Suppressor macrophage treated with lipopolysaccharide for 1 hour (primary cell): ENCODE data around the gene UTP11.
A peak's percentile ranks its signal among the peaks of the same experiment; 100 is the strongest.
"Not testable (repeated sequence)": the region's sequence is repeated elsewhere in the genome, so short reads cannot be mapped to it uniquely, and the experiment has no call there.

Source experiments
- DNase-seq, 3 donors: peaks; one replicate each; pipeline ENCODE4 v3.0.0-alpha.2; 2020 to 2022

UTP11 gene, protein sequence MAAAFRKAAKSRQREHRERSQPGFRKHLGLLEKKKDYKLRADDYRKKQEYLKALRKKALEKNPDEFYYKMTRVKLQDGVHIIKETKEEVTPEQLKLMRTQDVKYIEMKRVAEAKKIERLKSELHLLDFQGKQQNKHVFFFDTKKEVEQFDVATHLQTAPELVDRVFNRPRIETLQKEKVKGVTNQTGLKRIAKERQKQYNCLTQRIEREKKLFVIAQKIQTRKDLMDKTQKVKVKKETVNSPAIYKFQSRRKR

DNA sequence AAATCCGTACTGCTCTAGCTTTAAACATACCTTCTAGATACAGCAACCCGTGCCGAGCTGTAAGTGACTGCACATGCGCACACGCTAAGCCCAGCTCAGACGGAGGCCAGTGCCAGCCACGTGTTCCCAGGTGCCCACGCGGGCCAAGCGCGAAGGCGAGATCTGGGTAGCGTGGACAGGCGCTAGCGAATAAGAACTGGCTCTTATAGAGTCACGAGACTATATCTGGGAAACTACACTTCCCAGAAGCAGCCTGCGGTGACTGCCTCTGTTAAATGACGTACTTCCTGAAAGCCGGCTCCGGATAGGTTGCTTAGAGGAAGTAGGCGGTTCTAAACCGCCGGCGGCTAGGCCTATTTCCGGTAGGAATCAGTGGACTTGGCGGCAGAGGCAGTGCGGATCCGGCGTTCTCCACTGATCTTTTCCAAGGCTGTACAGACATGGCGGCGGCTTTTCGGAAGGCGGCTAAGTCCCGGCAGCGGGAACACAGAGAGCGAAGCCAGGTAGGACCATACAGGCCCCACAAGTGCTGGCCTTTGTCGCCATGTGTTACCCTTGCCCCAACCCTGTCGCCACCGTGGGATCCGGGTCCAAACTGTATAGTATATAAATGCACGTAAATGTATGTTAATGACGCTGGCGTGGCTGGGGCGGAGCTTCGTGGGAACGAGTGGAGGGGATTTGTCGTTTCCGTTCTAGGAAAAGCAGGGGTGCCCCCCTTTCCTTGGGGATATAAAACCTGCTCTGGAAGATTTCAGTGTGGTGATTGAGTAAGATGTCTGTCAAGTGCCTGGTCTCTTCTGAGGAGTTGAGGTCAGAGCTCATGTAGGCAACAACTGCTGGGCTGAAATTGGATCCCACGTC, at the start of gene UTP11:
TSS of gene UTP11 (plus strand) at position 372 of the 864 bp plus-strand sequence. CDS start at position 441, 69 bp downstream.
- DNase-seq: peak; percentile 95 to 99 (median 97)

DNA sequence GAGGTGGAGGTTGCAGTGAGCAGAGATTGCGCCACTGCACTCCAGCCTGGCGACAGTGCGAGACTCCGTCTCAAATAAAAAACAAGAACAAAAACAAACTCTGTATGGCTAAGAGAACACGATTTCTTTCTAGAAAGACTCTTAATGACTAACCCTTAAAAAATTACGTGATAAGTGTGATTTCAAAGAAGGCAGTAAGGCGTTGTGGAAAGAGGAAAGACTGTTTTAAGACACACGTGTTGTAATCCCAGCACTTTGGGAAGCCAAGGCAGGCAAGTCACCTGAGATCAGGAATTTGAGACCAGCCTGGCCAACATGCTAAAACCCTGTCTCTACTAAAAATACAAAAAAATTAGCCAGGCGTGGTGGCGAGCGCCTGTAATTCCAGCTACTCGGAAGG, 48.4 kb upstream of the UTP11 start:
- not testable (repeated sequence) for DNase-seq

DNA sequence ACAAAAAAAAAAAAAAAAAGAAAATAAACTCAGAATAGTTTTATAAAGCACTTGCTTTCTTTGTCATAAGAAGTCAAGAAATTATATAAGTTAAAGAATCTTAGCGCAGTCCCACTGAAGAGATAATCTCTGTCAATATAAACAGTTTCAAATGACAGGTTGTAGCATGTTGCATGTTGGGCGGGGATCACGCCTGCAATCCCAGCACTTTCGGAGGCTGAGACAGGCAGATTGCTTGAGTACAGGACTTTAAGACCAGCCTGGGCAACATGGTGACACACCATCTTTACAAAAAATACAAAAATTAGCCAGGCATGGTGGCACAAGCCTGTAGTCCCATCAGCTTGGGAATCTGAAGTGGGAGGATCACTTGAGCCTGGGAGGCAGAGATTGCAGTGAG, 47.2 kb upstream of the UTP11 start:
- no peak for DNase-seq

DNA sequence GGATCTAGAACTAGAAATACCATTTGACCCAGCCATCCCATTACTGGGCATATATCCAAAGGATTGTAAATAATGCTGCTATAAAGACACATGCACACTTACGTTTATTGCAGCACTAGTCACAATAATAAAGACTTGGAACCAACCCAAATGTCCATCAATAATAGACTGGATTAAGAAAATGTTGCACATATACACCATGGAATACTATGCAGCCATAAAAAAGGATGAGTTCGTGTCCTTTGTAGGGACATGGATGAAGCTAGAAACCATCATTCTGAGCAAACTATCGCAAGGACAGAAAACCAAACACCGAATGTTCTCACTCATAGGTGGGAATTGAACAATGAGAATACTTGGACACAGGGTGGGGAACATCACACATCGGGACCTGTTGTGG, 38.9 kb upstream of the UTP11 start:
- not testable (repeated sequence) for DNase-seq

DNA sequence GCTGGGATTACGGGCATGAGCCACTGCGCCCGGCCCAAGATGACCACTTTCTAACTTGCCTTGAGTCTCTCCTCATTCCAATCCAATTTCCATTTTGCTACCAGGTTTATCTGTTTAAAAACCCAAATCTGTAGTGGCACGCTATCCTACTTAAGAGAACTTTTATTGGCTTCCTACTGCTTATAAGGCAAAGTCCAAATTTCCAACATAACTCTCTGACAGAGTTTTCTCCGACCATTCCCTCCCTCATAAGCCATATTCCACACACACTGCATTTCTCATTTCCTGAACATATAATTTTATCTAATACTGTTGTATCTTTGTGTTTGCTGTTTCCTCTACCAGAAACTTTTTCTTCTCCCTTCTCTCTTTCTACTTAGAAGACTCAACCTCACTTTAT, 38.0 kb upstream of the UTP11 start:
- DNase-seq: no peak

DNA sequence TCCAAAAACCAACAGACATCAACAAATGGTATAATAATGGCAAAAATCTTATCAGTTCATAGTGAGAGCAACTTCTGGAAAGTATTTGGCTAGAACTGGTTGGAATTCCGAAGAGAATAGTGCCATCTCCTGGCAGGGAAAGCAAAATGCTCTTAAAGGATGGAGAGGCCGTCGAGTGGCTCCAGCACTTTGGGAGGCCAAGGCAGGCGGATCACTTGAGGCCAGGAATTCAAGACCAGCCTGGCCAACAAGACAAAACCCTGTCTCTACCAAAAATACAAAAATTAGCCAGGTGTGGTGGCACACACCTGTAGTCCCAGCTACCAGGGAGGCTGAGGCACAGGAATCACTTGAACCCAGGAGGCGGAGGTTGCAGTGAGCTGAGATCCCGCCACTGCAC, 37.5 kb upstream of the UTP11 start:
- peak; percentile 56 to 67 (median 63) for DNase-seq

DNA sequence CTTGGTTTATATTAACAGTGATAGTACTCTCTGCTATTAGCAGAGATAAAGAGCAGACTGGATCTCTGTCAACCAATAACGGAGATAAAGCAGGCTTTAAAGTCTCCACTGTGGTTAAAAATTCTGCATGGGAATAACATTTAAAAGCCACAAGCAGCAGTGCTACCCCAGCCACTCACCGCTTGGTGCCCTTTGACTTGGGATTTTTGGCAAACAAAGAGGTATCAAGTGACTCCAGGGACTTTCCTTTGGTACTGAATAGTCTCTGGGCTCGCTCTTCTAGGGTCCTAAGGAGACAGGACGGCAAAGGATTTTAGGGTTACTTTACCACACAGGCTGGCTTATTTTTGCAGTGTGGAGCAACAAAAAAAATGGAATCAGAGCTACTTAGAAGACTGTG, 34.0 kb upstream of the UTP11 start:
- DNase-seq: no peak

DNA sequence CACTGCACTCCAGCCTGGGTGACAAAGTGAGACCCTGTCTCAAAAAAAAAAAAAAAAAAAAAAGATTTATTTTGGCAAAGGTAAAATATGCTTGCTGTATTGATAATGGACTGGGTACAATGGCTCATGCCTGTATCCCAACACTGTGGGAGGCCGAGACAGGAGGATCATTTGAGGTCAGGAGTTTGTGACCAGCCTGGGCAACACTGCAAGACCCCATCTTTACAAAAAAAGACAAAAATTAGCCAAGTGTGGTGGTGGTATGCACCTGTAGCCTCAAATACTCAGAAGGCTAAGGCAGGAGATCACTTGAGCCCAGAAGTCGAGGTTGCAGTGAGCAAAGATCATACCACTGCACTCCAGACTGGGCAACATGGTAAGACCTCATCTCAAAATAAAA, 29.0 kb upstream of the UTP11 start:
- no peak for DNase-seq

DNA sequence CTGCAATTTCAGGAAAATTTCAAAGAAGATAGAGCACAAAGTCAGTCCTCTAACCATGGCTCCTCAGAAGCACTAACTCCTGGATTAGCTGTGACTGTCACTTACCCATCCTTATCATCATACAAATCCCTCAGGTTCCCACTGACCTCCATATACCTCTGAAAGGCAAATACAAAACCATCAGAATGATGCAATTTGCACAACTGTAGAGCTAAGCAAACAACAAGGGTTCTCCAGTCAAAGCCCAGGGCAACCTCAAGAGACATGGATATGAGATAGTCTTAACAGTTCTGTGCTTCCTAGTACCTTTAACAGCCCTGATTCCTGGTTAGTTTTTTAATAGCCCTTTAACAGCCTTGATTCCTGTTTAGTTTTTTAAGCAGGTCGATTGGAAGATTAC, 24.9 kb upstream of the UTP11 start:
- DNase-seq: no peak

DNA sequence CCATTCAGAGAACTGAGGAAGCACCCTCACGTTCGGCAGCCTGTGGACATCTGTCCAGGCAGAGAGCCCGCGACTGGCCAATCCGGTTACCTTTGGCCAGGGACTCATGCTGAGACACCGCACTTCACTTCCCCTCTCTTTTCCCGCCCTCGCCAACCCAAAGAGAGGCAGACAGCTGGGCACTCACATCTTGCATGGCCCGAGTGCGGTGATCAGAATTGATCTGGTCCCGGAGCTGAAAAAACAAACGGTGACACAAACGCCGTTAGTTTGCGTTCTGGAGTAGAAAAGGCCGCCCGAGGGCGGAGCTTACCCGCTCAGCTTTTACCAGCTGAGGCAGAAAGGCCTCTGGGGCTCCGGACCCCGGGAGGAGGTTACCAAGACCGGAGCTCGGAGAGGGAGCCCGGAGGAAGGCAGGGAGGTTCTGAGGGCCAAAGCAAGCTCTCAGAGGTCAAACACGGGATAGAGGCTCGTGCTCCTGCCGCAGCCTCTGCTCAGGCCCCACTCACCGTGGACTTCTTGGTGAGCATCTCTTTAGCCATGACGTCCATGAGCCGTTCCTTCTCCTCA, 23.1 kb upstream of the UTP11 start:
- DNase-seq: peak; percentile 54 to 70 (median 64)

DNA sequence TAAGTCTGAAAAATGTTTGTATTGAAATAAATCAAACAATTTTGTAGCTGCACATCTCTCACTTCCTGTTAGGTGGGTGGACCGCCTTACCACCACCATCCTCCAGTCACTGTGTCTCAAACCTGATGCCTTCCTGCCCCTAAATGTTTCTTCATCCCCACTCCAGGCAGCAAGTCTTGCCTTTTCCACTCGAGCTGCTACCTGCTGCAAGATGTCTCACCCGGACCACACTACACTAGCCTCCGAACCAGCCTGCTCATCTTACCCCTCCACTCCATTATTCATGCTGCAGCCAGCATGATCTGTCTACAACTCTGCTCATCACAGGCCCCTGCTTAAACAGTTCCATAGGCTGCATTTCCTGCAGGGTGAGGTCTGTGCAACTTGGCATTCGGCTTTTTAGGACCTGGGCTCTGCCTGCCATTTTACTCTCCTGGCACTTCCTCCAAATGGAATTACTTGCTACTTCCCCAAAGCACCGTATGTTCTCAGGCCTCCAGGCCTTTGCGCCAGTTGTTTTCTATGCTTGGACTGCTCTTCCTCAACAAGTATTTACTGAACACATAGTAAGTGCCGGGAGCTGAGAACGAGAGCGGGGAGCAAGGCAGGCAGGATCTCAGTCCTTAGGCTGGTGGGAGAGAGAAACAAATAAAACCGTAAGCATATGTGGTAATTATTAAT, 17.5 kb upstream of the UTP11 start:
- DNase-seq: peak; percentile 36 to 50 (median 36)

DNA sequence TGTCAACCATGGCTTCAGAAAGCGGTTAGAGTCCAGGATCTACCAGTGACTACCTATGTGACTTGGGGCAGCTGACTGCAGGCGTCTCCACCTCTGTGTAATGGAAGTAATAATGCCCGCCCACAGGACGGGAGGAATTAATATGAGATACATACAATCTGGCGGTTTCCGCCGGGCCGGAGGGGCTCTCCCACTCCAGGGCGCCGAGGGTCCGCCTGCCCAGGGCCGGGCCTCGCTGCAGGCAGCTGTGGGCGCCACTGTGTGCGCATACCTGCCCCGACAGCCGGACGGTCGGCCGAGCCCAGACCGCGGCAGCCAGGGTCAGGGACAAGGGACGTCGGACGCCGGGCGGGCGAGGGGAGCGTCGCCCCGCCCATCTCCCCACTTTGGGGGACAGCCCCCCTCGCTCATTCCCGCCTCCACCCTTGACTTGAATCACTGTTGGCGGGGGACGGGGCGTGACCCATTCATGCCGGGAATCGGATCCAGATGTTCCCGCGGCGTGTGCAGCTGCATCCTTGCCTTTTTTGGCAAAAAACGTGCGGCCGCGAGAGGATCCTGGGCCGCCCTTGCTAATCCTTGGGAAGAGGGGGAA, 16.7 kb upstream of the UTP11 start:
- peak; percentile 43 to 80 (median 63) for DNase-seq

DNA sequence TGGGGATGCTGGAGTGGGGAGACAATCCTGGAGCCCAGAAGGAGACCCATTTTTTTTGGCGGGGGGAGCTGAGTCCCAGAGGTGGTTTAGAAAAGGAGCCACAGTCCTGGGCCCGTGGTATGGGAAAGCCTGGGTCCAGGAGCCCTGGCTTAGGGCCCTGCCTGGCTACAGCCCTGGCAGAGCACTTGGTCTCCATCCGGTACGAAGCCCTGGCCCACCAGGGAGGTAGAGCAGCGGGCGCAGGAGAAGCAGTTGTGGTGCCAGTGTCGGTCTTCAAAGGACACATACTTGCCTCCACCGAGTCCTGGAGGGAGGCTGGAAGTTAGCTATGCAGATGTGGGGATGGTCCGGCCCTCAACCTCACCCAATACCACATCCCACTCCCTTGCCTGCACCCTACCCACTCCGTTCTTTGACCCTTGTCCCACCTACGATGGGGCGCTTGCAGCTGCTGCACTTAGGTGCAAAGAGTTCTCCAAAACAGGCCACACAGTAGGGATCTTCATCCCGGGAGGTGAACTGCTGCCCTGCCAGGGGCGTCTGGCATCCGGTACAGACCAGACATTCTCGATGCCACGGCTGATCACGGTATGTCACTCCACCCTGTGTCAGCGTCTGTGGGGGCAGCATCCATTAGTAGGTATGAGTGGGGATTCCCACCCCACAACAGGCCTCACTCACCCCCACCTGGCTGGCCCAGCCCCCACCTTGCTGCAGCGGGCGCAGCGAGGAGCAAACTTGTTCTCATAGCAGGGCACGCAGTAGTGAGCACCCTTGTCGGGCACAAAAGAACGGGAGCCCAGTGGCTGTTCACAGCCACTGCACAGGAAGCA, 15.1 kb upstream of the UTP11 start:
- DNase-seq: no peak

DNA sequence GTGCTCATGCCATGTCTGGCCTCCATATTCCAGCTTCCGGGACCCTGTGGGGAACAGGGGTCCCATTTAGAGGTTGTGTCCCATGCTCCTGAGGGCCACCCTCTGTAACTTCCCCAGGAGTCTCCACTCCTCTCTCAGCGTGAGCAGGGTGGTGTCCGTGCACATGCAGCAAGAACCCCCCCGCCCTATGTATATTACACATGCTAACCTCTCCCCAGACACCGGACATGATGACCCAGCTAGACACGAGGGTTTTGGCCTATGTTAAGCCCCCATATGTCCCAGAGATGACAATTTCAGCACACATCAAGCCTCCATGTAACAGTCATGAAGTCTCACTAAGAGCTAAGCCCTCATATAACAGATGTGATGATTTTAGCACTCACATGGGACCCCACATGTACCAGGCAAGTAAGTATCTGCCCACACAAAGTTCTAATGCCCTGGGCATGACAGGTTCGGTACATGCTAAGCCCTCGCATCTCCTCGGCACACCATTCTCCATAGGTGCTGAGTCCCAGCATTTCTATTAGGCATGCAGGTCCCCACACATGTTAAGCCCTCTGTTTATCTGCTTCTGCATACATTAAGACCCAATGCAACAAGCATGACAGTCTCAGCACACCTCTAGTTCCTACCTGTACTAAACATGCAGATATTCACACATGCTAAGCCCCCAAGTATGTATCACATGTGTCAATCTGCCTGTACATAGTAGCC, 14.3 kb upstream of the UTP11 start:
- DNase-seq: no peak

DNA sequence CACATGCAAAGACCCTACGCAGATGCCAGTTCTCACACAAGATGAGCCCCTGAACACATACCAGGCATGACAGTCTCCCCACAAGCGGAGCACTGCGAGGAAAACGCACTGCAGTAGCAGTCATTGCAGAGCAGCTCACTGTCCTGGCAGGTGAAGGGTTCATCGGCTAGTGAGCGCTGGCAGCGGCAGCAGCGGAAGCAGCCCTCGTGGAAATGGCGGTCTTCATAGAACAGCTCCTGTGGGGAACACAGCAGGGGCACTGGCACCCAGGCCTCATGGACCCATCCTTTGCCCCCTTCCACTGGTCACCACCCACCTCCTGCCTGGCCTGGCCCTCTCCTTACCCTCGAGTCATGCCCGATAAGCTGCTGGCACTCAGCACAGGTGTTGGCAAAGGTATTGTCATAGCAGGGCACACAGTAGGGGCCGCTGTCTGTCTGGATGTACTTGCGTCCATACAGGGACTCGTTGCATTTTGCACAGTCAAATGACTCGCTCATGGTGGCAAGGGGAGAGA, 13.6 kb upstream of the UTP11 start:
- no peak for DNase-seq

DNA sequence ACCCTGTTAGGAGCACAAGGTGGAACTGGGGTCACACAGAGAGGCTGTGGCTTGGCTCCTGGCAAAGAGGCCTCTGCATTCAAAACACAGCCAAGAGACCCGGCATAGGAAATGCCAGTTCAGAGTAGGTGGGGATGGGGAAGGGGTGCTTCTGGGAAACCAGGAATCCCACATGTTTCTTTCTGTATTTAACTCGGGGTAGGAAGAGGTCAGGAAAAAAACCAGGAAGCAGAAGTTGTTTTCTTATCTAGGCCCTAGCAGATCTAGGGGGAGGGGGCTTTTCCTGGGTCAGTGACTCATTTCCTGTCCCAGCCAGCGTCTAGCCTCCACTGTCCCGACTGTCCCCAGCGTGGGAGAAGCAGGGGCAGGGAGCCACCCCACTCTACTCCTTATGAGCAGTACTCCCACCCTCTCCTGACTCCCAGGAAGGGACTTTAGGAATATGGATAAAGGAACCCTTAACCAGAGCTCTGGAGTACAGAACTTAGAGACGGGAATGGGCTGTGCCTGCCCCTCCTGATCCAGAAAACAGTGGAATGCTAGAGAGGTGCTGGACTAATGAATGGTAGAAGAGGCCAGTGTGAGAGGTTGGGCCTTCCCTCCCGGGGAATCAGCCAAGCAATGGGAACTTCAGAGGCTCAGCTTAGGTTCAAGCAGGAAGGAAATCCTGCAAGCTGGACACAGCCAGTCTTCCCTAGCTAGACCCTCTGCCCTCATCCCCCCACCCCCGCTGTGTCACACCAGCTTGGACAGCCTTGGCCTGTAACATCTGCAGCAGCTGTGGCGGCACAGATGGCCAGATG, 12.9 kb upstream of the UTP11 start:
- peak; percentile 68 to 86 (median 83) for DNase-seq

DNA sequence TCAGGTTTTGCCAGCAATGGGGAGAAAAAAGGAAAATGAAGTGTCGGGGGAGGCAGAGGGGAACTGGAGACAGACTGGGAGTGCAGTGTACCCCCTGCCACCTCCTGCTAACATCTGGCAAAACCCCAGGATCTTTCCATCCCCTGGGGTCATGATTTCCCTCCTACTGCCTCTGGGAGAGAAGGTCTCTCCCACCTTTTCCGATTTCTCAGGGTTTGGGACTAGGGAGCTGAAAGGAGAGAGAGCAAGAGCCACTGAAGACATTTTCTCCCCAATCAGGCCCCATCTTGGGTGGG, 12.4 kb upstream of the UTP11 start:
- no peak for DNase-seq

DNA sequence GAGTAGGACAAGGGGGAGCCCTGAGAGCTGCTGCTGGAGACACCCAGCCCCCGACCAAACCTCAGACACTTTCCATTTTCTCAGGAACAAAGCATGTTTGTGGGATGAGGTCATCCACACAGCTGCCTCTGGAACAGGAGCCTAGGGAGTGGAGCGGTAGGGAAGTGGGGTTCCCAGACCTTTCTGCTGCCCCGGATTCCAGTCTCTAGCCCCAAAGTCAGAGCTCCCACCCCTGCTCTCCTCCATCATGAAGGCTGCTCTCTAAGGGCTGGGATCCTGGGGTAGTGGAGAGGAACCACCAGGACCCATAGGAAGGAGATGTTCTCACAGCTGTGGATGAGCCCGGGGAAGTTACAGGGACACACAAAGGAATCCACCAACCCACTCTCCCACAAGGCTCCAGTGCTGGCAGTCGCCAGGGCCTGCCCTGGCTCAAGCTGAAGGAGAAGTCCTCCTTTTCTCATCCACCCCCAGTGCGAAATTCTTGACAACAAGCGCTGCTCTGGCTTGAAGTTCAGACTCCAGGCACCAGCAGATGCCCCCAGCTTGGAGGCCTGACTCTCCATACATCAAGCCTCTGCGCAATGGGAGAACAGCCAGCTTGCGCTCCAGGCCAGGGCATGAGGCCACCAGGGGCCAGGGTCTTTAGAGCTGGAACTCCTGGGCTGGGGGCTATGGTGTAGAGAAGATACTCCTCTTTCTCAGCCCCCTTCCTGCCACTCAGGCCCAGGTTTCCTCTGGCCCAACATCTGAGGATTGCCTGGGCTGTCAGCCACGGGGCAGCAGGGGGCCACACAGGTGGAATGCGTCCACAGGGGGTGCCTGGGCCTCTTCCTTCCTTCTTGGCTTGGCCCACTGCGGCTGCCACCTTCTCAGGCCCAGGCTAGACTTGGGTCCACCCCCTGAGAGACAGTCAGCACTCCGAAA, 11.7 kb upstream of the UTP11 start:
- DNase-seq: peak; percentile 59 to 79 (median 66)
